GM10847 (cell line): ENCODE measurements around the gene CLCF1.

ENCODE experiments used
- POLR2A ChIP-seq: IDR thresholded peaks from 2 replicates; pipeline ENCODE4 v1.6.1; 2011; ENCODE audit not compliant: insufficient read length; ENCODE audit errors: extremely low read depth

CLCF1 gene

DNA sequence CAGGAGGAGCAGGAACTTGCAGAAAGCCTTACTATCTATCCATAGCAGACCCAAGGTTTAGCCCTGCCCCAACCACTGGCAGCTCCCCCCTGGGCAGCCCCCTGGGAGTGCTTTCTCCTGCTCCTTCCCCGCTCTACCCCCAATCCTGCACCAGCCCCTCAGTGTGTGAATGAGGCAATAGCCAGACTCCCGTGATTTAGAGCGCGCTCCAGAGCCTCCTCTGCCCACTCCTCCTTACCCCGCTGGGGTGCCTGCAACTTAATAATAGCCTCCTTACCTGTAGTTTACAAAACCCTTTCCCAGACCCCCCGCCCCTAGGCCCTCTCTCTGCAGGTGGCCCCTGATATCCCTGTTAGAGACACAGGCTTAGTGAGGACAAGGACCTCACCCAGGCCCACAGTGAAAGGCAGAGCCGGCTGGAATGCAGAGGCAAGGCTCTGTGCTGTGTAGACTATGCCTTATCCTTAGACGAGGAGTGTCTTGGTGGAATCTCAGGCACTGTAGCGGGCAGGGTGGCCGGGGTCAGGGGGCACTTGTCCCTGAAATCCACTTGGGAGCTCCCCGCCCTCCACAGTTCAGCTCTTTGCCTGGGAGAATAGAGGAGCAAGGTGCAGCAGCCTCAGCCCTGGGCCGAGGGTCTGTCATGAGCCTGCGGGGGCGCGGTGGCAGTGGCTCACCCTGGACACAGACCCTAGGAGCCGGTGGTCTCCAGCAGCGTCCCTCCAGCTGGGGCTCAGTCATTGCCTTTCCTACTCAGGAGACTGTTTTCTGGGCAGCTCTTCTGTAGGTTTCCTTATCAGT lies 37.8 kb upstream of the CLCF1 start:
- no peak for TF ChIP-seq POLR2A

GRCh38 chr11:67410369-67410831 lies 37.0 kb upstream of the CLCF1 start:
- no peak for TF ChIP-seq POLR2A

DNA sequence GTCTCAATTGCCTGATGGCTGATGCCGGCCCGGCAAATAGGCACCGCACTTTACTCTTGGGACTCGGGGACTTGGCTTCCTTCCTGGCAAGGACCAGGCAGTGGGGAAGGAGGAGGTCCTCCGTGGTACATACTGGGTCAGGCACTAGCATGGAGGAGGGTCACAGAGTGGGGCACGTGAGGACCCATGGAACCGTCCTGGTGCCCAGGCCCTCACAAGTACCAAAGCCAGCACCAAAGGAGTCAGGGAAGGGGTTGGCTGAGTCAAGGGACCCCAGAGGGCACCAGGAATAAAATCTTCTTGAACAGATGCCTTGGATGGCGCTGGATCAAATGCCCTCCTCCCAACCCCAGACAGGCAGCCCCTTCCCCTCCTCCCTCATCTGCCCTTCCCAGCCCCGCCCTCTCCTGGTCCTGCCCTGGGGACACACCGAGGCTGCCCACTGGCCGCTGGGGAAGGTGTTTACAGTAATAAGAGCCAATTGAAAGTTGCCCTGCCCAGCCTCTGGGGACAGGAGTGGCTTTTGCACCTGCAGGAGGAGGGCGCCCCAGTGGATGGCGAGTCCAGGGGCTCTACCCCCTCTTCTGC lies 36.5 kb upstream of the CLCF1 start:
- TF ChIP-seq POLR2A: no peak

DNA sequence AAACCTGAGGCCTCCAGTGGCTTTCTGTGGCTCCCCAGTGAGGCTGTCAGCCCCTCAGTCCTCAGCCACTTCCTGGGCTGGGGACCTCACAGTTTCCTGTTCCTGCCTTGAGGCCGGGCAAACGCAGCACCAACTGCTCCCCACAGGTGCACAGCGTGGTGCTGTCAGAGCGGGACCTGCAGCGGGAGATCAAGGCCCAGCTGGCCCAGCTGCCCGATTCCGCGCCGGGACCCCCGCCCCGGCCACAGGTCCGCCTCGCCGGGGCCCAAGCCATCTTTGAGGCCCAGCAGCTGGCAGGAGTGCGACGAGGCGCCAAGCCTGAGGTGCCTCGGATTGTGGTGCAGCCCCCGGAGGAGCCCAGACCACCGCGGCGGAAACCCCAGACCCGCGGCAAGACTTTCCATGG lies 35.9 kb upstream of the CLCF1 start:
- peak; percentile 56 for TF ChIP-seq POLR2A

DNA sequence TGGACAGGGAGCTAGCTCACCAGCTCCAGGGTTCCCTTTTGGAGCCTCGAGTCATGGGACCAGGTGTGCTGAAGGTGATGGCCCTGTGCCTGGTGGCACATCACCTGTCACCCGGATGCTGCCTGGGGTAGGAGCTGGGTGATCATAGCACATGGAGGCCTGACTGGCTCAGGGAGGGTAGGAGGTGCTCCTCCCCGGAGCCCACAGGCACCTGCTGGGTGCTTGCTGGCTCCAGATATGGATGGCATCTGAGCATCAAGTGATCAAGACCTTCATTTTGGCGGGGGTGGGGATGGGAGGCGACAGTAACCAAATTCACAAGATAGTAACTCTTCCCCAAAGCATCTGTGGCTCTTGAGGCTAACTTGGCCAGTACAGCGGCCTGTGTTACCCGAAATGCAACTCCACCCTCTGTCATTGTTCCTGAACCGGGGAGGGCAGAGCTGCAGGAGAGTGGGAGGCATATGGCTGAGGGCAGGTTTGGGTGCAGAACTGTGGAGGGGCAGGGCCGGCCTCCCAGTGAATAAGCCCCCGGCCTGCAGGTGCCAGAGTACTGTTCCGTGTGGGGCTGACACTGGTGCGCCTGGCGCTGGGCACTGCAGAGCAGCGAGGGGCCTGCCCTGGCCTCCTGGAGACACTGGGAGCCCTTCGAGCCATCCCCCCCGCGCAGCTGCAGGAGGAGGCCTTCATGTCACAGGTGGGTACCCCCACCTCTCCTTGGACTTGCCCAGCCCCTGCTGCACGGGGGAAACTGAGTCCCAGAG lies 35.2 kb upstream of the CLCF1 start:
- TF ChIP-seq POLR2A: no peak

GRCh38 chr11:67407688-67408163 lies 34.3 kb upstream of the CLCF1 start:
- TF ChIP-seq POLR2A: no peak

- TF ChIP-seq POLR2A: no peak
These were observed 33.7 kb upstream of the CLCF1 start for GRCh38 chr11:67406969-67407687.

DNA sequence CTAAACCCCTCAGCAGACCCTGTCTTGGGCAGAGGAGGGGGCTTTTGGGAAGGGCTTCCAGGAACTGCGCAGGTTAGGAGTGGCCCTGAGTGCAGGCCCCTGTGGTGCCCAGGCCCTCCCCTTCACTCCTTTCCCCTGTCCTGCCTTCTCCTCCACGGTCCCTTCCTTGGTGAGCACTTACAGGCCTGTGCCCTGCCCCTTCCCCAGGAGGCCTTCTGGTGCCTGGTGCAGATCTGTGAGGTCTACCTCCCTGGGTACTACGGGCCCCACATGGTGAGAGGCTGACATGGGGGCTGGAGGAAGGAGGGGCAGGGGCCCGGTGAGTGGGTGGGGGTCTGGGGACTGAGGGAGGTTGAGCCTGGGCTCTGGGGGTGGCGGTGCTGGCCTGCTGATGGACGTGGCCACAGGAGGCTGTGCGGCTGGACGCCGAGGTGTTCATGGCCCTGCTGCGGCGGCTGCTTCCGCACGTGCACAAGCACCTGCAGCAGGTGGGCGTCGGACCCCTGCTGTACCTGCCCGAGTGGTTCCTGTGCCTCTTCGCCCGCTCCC lies 33.1 kb upstream of the CLCF1 start:
- no peak for TF ChIP-seq POLR2A

DNA sequence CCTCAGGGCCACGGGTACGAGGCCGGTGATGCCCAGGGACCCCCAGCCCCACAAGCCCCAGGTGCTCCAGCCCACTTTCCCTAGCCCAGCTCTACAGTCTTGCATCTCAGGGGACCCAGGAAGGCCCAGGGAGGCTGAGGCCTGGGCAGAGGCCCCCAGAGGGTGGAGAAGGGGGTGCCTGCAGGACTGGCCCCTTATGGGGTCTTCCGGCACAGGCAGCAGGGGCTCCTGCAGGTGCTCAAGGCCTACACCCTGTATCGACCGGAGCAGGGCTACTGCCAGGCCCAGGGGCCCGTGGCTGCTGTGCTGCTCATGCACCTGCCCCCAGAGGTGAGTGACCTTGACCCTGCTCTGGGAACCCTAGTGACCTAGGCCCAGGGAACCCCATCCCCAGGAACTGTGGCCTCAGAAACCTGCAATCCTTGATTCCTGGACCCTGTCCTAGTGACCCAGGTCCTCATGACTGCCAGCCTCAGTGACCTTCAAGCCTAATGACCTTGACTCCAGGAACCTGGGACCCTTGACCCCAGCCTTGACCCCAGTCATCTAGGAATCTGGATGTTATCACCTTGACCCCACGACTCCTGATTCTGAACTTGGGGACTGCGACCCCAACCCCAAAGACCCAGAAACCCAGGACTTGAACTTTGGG lies 32.4 kb upstream of the CLCF1 start:
- no peak for TF ChIP-seq POLR2A

GRCh38 chr11:67405196-67405567 lies 31.8 kb upstream of the CLCF1 start:
- TF ChIP-seq POLR2A: no peak

DNA sequence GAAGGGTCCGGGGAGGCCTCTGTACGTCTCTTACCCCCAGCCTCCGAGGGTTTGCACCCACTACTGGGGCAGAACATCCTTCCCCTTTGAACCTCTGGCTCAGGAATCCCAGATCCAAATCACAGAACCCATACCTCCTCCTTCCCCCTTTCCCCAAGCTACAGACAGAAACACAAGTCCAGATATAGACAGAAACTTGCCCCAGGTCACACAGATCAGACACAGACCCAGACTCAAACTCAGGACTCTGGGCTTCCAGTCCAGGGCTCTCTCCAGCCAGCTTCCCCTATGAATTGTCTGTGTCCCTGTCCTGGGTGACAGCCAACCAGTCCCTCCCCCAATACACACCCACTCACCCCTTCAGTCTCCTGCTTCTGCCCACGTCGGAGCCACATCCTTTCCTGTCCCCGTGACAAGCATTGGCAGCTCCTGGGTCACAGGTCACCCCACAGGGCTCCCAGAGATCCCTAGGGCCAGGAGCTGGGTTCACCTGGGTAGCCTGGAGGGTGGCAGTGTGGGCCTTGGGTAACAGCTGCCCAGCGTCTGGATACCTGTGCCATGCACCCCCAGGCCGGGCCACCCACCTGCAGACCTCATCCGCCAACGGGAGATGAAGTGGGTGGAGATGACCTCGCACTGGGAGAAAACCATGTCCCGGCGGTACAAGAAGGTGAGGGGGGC lies 31.3 kb upstream of the CLCF1 start:
- TF ChIP-seq POLR2A: no peak

GRCh38 chr11:67401495-67402191 lies 28.2 kb upstream of the CLCF1 start, which contains the start of gene PPP1CA:
Gene PPP1CA, minus strand, starts transcription at chr11:67401858. Its CDS starts 76 bp downstream, at chr11:67401782.
- peak; percentile 84 for TF ChIP-seq POLR2A

GRCh38 chr11:67400942-67401494 lies 27.6 kb upstream of the CLCF1 start:
- TF ChIP-seq POLR2A: no peak
